Memory B cell (primary cell): ENCODE results near the gene DNAJA1.
A peak's percentile ranks its signal among the peaks of the same experiment; 100 is the strongest.

ENCODE experiments used
- ATAC-seq: fragments of 150-1000 bp; cut with Tn5 transposase; 2 replicates; pipeline ENCODE4 v1.10.0; 2021; ENCODE audit warnings: low read depth, mild to moderate bottlenecking, moderate library complexity
- DNase-seq, 2 donors: peaks; one replicate each; pipeline ENCODE4 v3.0.0; 2022; ENCODE audit warnings: low spot score in 2 of 2
- H3K27ac Mint-ChIP-seq: one replicate; pipeline ENCODE4 v1.8.0; 2022; ENCODE audit warnings: mild to moderate bottlenecking, moderate library complexity, mixed read lengths
- H3K27me3 Mint-ChIP-seq: one replicate; pipeline ENCODE4 v1.8.0; 2022; ENCODE audit warnings: mixed read lengths
- H3K36me3 Mint-ChIP-seq: one replicate; pipeline ENCODE4 v1.8.0; 2022; ENCODE audit warnings: mild to moderate bottlenecking, mixed read lengths
- H3K4me1 Mint-ChIP-seq: one replicate; pipeline ENCODE4 v1.8.0; 2022; ENCODE audit warnings: mixed read lengths
- H3K4me3 Mint-ChIP-seq: one replicate; pipeline ENCODE4 v1.8.0; 2022; ENCODE audit warnings: mild to moderate bottlenecking, moderate library complexity, mixed read lengths
- H3K9me3 Mint-ChIP-seq: one replicate; pipeline ENCODE4 v1.8.0; 2022; ENCODE audit warnings: mixed read lengths

Gene DNAJA1

DNA sequence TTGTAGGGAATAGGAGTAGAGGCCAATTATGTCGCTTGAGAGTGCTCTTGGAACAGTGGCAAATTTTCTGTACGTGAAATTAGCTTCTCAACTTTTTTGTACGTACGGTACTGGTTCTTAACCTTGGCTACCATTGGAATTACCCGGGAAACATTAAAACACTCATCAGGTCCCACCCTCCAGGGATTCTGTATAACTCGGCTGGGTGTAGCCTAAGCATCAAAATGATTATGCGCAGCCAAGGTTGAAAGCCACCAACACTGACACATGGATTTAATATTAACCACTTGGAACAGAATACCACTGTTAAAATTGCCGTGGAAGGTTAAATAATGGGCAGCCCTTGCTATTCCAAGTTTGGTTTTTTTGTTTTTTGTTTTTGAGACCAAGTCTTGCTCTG, 17.4 kb downstream of the DNAJA1 start:
- ATAC-seq (no peak), DNase-seq (no peak)
- peaks cover 17% of the 10 kb centered on the region for H3K36me3 Mint-ChIP-seq
- H3K27ac Mint-ChIP-seq = no peak overlapping the region
- H3K4me1 Mint-ChIP-seq = peaks cover 13% of the 10 kb centered on the region
- no peak overlapping the region for H3K4me3 Mint-ChIP-seq
- H3K9me3 Mint-ChIP-seq = no peaks in the 10 kb centered on the region
- H3K27me3 Mint-ChIP-seq = no peaks in the 10 kb centered on the region

DNA sequence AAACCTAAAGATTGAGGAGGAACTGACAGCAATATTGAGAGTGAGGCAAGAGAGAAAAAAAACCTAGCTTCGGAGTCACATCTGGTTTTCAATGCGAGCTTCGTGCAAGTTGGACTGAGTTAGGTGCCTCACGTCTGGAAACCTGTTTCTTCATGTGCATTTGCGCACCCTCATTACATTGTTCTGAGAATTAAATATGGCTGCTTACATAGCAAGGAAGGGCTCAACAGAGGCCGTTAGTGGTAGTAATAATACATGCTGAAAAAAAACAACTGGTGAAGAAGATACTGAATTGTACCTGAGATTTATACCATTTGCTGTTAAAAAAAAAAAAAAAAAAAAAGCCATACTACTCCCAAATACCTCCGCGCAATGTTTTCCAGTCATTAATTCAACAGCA, 18.6 kb downstream of the DNAJA1 start:
- H3K27me3 Mint-ChIP-seq = no peaks in the 10 kb centered on the region
- no peaks in the 10 kb centered on the region for H3K9me3 Mint-ChIP-seq
- peaks cover 21% of the 10 kb centered on the region for H3K36me3 Mint-ChIP-seq
- H3K4me1 Mint-ChIP-seq = peaks cover 13% of the 10 kb centered on the region
- H3K27ac Mint-ChIP-seq = peak overlapping the region; percentile 86
- DNase-seq (no peak), ATAC-seq (peak; percentile 15)
- H3K4me3 Mint-ChIP-seq = peak overlapping the region; percentile 83

DNA sequence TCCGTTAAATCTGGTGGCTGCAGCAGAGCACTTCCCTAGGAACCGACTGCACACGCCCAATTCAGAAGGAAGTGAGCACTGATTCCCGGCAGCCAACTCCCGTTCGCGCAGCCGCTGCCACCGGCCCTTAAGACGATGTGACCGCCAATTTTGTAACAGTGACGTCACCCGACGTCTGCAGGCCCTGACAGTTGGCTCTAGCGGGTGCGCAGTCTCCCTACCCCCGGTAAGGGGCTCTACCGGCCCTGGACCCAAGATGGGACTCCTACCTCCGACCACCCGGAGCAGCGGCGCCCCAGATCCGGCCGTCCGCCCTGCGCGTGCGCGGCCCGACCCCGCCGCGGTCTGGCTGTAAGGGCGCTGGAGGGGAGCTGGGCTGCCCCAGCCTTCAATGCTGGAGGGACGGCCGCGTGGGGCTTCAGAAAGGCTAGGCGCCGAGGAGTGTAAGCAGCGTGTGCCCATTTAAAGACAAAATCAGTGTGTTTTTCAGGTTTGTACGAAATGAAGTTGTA, 19.1 kb downstream of the DNAJA1 start:
- Mint-ChIP-seq H3K27ac (peak overlapping the region; percentile 86), H3K36me3 (peaks cover 20% of the 10 kb centered on the region), H3K27me3 (no peaks in the 10 kb centered on the region), H3K9me3 (no peaks in the 10 kb centered on the region), H3K4me3 (peak overlapping the region; percentile 83), H3K4me1 (peaks cover 13% of the 10 kb centered on the region)
- DNase-seq (peak; percentile 55 to 69), ATAC-seq (peak; percentile 86)

DNA sequence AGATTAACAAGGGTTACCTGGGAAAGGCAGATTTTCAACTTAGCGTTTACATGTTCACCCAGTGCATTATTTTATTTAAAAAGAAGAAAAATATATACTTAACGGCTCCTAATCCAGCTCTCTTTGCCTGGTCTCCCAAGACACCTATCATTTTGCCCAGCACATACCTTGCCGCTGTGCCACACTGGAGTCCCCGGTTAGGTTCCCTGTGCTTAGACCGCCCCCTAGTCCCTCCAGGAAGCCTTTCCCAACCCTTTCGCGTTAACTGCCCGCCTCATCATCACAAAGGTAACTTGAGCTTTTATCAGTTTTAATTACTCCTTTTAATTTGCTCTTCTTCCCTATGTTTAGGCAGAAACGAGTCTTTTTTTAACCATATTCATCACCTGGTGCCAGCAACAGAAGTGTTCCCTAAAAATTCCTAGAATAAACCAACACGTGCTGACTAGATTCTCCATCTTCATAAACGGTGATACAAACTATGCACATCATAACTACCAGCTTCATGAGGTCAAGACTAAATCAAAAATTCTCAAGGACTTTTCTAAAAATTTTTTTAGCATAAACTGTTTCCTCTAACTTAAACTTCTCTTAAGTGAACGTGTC, 19.7 kb downstream of the DNAJA1 start:
- Mint-ChIP-seq H3K36me3 (peaks cover 22% of the 10 kb centered on the region), H3K27ac (peak overlapping the region; percentile 86), H3K9me3 (no peaks in the 10 kb centered on the region), H3K4me3 (peak overlapping the region; percentile 83), H3K27me3 (no peaks in the 10 kb centered on the region), H3K4me1 (peaks cover 13% of the 10 kb centered on the region)
- ATAC-seq (no peak), DNase-seq (no peak)

DNA sequence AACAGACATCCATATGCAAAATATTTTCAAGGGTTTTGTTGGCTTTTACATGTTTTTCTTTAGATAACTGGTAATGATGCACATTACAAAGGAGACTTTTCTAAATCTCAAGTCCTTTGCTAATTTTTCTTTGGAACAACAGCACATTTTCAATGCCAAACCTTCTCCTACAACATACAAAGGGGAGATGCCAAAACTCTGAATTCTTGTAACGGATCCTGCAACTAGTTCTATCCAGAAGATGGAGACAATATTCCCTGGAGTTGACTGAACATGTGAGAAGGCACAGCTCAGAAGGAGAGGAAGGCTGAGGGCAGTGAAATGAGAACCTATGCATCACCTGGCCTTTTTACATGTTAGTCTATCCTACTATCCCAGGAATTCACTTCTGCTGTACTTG, 21.0 kb downstream of the DNAJA1 start:
- H3K4me3 Mint-ChIP-seq = no peak overlapping the region
- ATAC-seq = no peak
- no peak for DNase-seq
- H3K36me3 Mint-ChIP-seq = peaks cover 26% of the 10 kb centered on the region
- no peaks in the 10 kb centered on the region for H3K27me3 Mint-ChIP-seq
- H3K4me1 Mint-ChIP-seq = peaks cover 14% of the 10 kb centered on the region
- peaks cover under 1% of the 10 kb centered on the region for H3K9me3 Mint-ChIP-seq
- H3K27ac Mint-ChIP-seq = no peak overlapping the region

DNA sequence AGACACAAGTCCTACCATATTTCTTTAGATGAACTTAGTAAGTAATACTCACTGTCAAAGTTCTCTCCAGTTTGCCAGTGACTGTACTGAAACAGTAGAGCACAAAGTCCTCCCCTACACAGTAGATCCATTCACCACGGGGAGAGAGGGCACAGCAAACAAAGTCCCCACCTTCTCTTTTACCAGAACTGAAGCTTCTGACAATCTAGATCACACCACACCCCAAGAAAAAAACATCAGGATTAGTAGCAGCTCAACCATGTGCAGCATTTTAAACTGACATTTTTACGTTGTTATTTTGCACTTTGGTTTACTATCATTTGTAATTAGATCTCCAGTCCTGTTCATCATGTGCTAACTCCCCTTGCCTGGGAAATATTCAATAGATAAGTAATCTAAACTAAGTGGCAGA, 23.0 kb downstream of the DNAJA1 start:
- peaks cover 15% of the 10 kb centered on the region for H3K4me1 Mint-ChIP-seq
- ATAC-seq (no peak), DNase-seq (no peak)
- H3K27me3 Mint-ChIP-seq = no peaks in the 10 kb centered on the region
- H3K36me3 Mint-ChIP-seq = peaks cover 30% of the 10 kb centered on the region
- H3K27ac Mint-ChIP-seq = peak overlapping the region; percentile 14
- H3K9me3 Mint-ChIP-seq = peaks cover 3% of the 10 kb centered on the region
- H3K4me3 Mint-ChIP-seq = no peak overlapping the region

DNA sequence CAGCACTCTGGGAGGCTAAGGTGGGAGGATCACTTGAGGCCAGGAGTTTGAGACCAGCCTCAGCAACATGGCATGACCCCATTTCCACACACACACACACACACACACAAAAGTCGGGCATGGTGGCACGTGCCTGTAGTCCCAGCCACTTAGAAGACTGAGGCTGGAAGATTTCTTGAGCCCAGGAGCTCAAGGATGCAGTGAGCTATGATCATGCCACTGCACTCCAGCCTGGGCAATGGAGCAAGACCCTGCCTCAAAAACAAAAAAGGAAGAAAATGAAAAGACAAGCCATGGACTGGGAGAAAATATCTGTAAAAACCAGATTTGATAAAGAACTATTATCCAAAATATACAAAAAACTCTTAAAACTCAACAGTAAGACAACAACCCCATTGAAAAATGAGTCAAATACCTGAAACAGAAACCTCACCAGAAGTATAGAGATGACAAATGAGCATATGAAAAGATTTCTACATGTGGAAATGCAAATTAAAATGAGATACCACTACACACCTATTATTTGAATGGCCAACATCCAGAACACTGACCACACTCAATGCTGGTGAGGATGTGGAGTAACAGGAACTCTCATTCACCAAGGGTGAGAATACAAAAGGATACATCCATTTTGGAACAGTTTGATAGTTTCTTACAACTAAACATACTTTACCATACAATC, 24.7 kb downstream of the DNAJA1 start:
- Mint-ChIP-seq H3K27ac (peak overlapping the region; percentile 20), H3K36me3 (peaks cover 30% of the 10 kb centered on the region), H3K4me3 (no peak overlapping the region), H3K4me1 (peaks cover 7% of the 10 kb centered on the region), H3K27me3 (no peaks in the 10 kb centered on the region), H3K9me3 (peaks cover 3% of the 10 kb centered on the region)
- DNase-seq (no peak), ATAC-seq (no peak)

DNA sequence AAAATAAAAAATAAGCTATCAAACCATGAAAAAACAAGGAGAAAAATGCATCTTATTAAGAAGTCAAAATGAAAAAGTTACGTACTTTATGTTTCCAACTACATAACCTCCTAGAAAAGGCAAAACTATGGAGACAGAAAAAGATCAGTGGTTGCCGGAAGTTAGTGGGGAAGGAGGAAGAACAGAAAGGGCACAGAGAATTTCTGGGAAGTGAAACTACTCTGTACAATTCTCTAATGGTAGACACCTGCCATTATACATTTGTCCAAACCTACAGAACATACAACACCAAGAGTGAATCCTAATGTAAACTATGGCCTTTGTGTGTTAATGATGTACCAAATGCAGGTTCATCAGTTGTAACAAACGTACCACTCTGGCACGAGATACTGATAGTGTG, 26.1 kb downstream of the DNAJA1 start:
- no peak for DNase-seq
- peaks cover 5% of the 10 kb centered on the region for H3K4me1 Mint-ChIP-seq
- ATAC-seq = peak; percentile 72
- H3K36me3 Mint-ChIP-seq = peaks cover 34% of the 10 kb centered on the region
- H3K27ac Mint-ChIP-seq = peak overlapping the region; percentile 87
- H3K27me3 Mint-ChIP-seq = no peaks in the 10 kb centered on the region
- H3K9me3 Mint-ChIP-seq = peaks cover 3% of the 10 kb centered on the region
- H3K4me3 Mint-ChIP-seq = no peak overlapping the region

DNA sequence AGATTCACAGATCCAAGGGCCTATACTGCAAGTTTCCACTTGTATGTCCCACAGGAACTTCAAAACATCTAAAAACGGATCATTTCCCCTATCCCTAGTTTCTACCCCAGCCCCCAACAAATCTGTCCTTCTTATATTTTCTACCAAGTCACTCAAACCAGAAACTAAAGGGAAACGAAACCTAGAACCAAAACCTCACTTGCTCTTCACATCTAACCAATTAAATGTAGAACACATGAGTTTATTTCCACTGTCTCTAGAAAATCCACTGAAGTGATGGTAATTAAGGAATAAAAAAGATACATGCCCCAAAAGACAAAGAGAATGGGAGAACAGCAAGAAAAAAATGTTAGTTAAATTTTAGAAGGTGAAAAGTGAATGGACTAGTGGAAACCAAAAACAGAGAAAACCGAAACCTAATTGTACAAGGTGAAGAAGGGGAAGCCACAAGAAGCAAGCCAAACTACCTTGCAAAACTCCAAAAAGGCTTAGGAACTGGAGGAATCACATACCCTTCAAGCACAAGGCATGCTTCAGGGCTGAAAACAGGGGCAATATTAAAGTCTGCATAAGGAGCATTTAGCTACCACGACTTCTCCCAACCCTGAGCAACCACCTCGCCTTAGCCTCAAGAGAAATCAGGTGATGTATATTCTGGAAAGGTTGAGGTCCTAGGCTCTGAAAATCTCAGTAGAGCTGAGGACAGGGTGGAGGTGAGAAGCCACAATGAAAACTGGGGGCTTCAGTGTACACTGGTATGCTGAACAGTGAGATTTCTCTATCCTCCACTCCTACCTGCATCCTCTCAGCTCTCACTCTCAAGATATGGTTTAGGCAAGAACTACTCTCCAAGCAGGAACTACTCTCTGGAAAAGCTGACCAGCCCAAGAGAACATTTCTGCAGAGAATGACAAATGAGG, 40.3 kb downstream of the DNAJA1 start:
- no peaks in the 10 kb centered on the region for H3K27me3 Mint-ChIP-seq
- peak overlapping the region; percentile 44 for H3K4me3 Mint-ChIP-seq
- H3K4me1 Mint-ChIP-seq = peaks cover 14% of the 10 kb centered on the region
- peaks cover 25% of the 10 kb centered on the region for H3K36me3 Mint-ChIP-seq
- no peaks in the 10 kb centered on the region for H3K9me3 Mint-ChIP-seq
- no peak for DNase-seq
- peak overlapping the region; percentile 28 for H3K27ac Mint-ChIP-seq
- peak; percentile 88 for ATAC-seq

DNA sequence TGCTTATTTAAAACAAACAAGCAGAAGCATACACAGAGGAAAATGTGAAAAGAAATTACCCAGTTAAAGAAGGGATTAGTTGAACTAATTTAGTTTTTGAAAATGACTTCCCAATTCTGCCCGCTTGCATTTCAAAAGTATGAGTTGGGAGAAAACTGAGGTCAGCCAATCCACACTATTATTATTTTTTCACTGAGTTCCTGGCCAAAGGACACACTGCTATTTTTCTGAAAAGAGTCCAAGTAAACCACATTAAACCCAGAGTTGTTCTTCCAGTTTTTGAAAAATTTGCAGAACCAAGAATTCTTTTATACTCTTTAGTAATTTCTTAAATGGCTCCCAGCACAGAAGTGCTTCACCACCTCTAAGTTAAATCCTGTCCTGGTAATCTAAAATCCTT, 43.9 kb downstream of the DNAJA1 start:
- ATAC-seq (no peak), DNase-seq (no peak)
- H3K27ac Mint-ChIP-seq = peak overlapping the region; percentile 45
- H3K4me3 Mint-ChIP-seq = no peak overlapping the region
- H3K27me3 Mint-ChIP-seq = no peaks in the 10 kb centered on the region
- H3K36me3 Mint-ChIP-seq = peaks cover 35% of the 10 kb centered on the region
- peaks cover 20% of the 10 kb centered on the region for H3K4me1 Mint-ChIP-seq
- no peaks in the 10 kb centered on the region for H3K9me3 Mint-ChIP-seq

DNA sequence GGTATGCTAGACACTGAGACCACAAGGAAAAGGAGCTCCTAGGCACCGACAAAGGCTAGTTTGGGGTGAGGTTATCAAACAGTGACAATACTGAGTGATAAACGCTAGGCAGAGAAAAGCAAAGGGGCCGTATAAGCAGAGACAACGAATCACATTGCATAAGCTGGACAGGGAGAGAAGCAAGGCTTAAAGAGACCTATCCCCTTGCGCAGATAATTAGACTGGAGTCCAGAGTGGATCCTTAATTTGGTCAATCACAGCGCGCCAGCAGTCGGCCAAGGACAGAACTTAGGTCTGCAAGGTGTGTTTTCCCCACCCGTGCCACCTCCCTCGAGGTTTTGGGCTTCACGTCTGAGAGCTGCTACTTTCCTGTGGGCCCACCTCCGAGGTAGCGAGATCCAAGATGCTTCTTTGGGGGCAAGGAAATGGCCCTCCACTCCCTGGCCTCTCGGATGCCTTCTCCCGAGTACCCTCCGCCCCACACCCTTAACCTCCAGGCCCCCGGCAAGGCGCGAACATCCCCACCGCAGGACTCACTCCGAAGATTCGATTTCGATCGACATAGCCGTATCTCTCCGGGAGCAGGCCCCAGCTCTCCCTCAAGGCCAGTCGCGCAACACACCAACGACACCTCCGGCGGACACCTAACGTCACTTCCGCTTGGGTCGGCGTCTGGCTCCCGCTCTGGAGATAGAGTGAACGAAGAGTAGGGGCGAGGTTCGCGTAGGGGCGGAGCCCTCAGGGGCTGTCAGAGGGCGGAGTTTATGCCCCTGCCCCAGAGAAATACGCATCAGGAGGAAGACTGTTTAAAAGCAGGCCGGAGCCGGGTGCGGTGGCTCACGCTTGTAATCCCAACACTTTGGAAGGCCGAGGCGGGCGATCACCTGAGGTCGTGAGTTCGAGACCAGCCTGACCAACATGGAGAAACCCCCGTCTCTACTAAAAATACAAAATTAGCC, 51.3 kb downstream of the DNAJA1 start, which contains the start of gene SMU1:
Gene SMU1, minus strand, starts transcription at position 629 of the 959 bp plus-strand sequence. Its CDS starts 66 bp downstream, at position 563.
- peaks cover 16% of the 10 kb centered on the region for H3K36me3 Mint-ChIP-seq
- DNase-seq (peak; percentile 85 to 91), ATAC-seq (peak; percentile 96)
- H3K4me1 Mint-ChIP-seq = peaks cover 17% of the 10 kb centered on the region
- H3K9me3 Mint-ChIP-seq = no peaks in the 10 kb centered on the region
- peak within 1 kb of the TSS; percentile 93 for H3K4me3 Mint-ChIP-seq
- H3K27me3 Mint-ChIP-seq = no peaks in the 10 kb centered on the region
- peak within 1 kb of the TSS; percentile 98 for H3K27ac Mint-ChIP-seq

DNA sequence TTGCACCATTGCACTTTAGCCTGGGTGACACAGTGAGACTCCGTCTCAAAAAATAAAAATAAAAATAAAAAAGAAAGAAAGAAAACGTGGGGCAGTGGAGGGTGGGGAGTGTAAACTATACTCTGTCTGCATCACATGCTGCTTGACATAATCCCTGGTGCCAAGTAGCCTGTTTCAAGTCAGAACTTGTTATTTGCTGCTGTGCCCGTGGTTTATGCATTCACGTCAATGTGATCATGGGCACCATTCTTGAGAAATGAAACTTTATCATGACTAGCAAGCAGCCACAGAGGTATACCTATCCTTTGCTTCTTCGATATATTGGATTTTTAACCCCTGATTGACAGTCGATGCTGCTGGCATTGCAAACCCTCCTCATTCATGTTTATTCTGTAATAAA, 55.5 kb downstream of the DNAJA1 start:
- no peak overlapping the region for H3K4me3 Mint-ChIP-seq

More for the DNA sequence above, 55.5 kb downstream of the DNAJA1 start:
- ATAC-seq (no peak), DNase-seq (no peak)
- Mint-ChIP-seq H3K27me3 (no peaks in the 10 kb centered on the region), H3K27ac (no peak overlapping the region), H3K4me1 (peaks cover 32% of the 10 kb centered on the region), H3K36me3 (peaks cover 2% of the 10 kb centered on the region), H3K9me3 (no peaks in the 10 kb centered on the region)
